Upper lobe of right lung (tissue), 1 donor: Measurements from ENCODE around the gene PCDH12. TPM values are rescaled to one million over a fixed set of nuclear protein-coding genes. Genes with fewer than 3 reads are reported as not detected.

ENCODE experiments used
- ATAC-seq: fragments of 200-7000 bp; cut with Tn5 transposase; one replicate; pipeline ENCODE4 v1.9.1; 2020; ENCODE audit warnings: mild to moderate bottlenecking, moderate library complexity
- DNase-seq: peaks from one replicate; pipeline ENCODE4 v3.0.0-alpha.2; 2020
- H3K27ac ChIP-seq: fragments of 200-600 bp; one replicate; pipeline ENCODE4 v1.8.0; 2022
- H3K27me3 ChIP-seq: fragments of 200-600 bp; one replicate; pipeline ENCODE4 v1.8.0; 2022; ENCODE audit warnings: mild to moderate bottlenecking
- H3K36me3 ChIP-seq: fragments of 200-600 bp; one replicate; pipeline ENCODE4 v1.8.0; 2022
- H3K4me1 ChIP-seq: fragments of 200-600 bp; one replicate; pipeline ENCODE4 v1.8.0; 2022
- H3K4me3 ChIP-seq: fragments of 200-600 bp; one replicate; pipeline ENCODE4 v1.8.0; 2022; ENCODE audit warnings: mild to moderate bottlenecking
- H3K9me3 ChIP-seq: fragments of 200-600 bp; one replicate; pipeline ENCODE4 v1.8.0; 2022
- intact Hi-C: fragments of 100-400 bp; cut with DNase I; formaldehyde crosslinking; loops from one replicate; pipeline ENCODE4 v1.11.0; 2022
- long read RNA-seq: library from polyadenylated mRNA; unstranded; transcript quantifications from one replicate; pipeline ENCODE4 v2.0.0, GENCODE V29; 2021
- total RNA-seq: library from RNA; stranded (reverse); fragmentation: NEBNext Ultra II Directional; extraction: Animal tissue kit (Norgen Biotek cat#: 25700); gene quantifications from one replicate; pipeline ENCODE4 v1.2.1, GENCODE V29; 2021
- TF ChIP-seq, protein P1 (sequence below): fragments of 200-600 bp; IDR thresholded peaks from one replicate; pipeline ENCODE4 v1.8.0; 2022; ENCODE audit warnings: antibody characterized with exemption
- donor health status: DM: no; HTN: yes; CAD: no; lungs with severe emphysema.

PCDH12 gene
- 17.0 TPM for total RNA-seq
- long read RNA-seq, full-length matches to known transcripts = 42 of 49 reads
- long read RNA-seq, partial matches to known transcripts = 4 of 49 reads
- long read RNA-seq, other reads (novel, unspliced or antisense) = 3 of 49 reads

- no peak for DNase-seq
- H3K27ac ChIP-seq = peak within 1 kb of the TSS; percentile 78
- H3K36me3 ChIP-seq = no peaks in the 10 kb centered on the region
- H3K9me3 ChIP-seq = no peaks in the 10 kb centered on the region
- peak within 1 kb of the TSS; percentile 30 for H3K4me3 ChIP-seq
- H3K4me1 ChIP-seq = peaks cover 20% of the 10 kb centered on the region
- TF ChIP-seq, protein P1, sequence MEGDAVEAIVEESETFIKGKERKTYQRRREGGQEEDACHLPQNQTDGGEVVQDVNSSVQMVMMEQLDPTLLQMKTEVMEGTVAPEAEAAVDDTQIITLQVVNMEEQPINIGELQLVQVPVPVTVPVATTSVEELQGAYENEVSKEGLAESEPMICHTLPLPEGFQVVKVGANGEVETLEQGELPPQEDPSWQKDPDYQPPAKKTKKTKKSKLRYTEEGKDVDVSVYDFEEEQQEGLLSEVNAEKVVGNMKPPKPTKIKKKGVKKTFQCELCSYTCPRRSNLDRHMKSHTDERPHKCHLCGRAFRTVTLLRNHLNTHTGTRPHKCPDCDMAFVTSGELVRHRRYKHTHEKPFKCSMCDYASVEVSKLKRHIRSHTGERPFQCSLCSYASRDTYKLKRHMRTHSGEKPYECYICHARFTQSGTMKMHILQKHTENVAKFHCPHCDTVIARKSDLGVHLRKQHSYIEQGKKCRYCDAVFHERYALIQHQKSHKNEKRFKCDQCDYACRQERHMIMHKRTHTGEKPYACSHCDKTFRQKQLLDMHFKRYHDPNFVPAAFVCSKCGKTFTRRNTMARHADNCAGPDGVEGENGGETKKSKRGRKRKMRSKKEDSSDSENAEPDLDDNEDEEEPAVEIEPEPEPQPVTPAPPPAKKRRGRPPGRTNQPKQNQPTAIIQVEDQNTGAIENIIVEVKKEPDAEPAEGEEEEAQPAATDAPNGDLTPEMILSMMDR = peak; percentile 16
- no peaks in the 10 kb centered on the region for H3K27me3 ChIP-seq
- intact Hi-C loops = no loop called here
- ATAC-seq = peak; percentile 29
These were observed at the start of gene PCDH12 for GRCh38 chr5:141958113-141958512. PCDH12 (minus strand) TSS chr5:141958202; CDS start chr5:141957851, 351 bp downstream.

- no peak overlapping the region for H3K4me3 ChIP-seq
- H3K4me1 ChIP-seq = peaks cover 9% of the 10 kb centered on the region
- no peaks in the 10 kb centered on the region for H3K27me3 ChIP-seq
- DNase-seq (no peak), ATAC-seq (no peak)
- no peaks in the 10 kb centered on the region for H3K9me3 ChIP-seq
- TF ChIP-seq, protein P1 = no peak
- intact Hi-C loops = no loop called here
- no peak overlapping the region for H3K27ac ChIP-seq
- peaks cover 62% of the 10 kb centered on the region for H3K36me3 ChIP-seq
These were observed 49.2 kb upstream of the PCDH12 start for GRCh38 chr5:142007237-142007544.

GRCh38 chr5:142006363-142007236 lies 48.6 kb upstream of the PCDH12 start:
- Histone ChIP-seq H3K36me3 (peaks cover 68% of the 10 kb centered on the region), H3K27me3 (no peaks in the 10 kb centered on the region), H3K9me3 (no peaks in the 10 kb centered on the region), H3K27ac (no peak overlapping the region), H3K4me1 (peaks cover 3% of the 10 kb centered on the region), H3K4me3 (no peak overlapping the region)
- intact Hi-C loops = no loop called here
- TF ChIP-seq, protein P1 = no peak
- no peak for DNase-seq
- no peak for ATAC-seq

GRCh38 chr5:142003266-142003800 lies 45.3 kb upstream of the PCDH12 start:
- TF ChIP-seq, protein P1 = no peak

GRCh38 chr5:142000704-142001484 lies 42.9 kb upstream of the PCDH12 start:
- DNase-seq (no peak), ATAC-seq (peak; percentile 31)
- peaks cover 62% of the 10 kb centered on the region for H3K36me3 ChIP-seq
- no peaks in the 10 kb centered on the region for H3K4me1 ChIP-seq
- TF ChIP-seq, protein P1 = peak; percentile 19
- H3K27me3 ChIP-seq = no peaks in the 10 kb centered on the region
- H3K4me3 ChIP-seq = no peak overlapping the region
- no peak overlapping the region for H3K27ac ChIP-seq
- intact Hi-C loops = no loop called here
- H3K9me3 ChIP-seq = no peaks in the 10 kb centered on the region

More at GRCh38 chr5:142003266-142003800, 45.3 kb upstream of the PCDH12 start:
- Histone ChIP-seq H3K27ac (no peak overlapping the region), H3K36me3 (peaks cover 75% of the 10 kb centered on the region), H3K4me1 (no peaks in the 10 kb centered on the region), H3K4me3 (no peak overlapping the region), H3K27me3 (no peaks in the 10 kb centered on the region), H3K9me3 (no peaks in the 10 kb centered on the region)
- intact Hi-C loops = no loop called here
- no peak for DNase-seq
- ATAC-seq = no peak
